BLaER1 (cell line): ENCODE results near the gene C1orf105.
A peak's percentile ranks its signal among the peaks of the same experiment; 100 is the strongest.
"Not testable (repeated sequence)": the region's sequence is repeated elsewhere in the genome, so short reads cannot be mapped to it uniquely, and the experiment has no call there.

Experiments
- H3K27ac ChIP-seq: shearing (Covaris generic); formaldehyde crosslinking; 2 replicates; pipeline ENCODE4 v1.8.1; 2022
- H3K27me3 ChIP-seq: shearing (Covaris generic); formaldehyde crosslinking; 2 replicates; pipeline ENCODE4 v1.8.1; 2022
- H3K36me3 ChIP-seq: shearing (Covaris generic); formaldehyde crosslinking; 2 replicates; pipeline ENCODE4 v1.8.1; 2022
- H3K4me1 ChIP-seq: shearing (Covaris generic); formaldehyde crosslinking; 2 replicates; pipeline ENCODE4 v1.8.1; 2022
- H3K4me2 ChIP-seq: shearing (Covaris generic); formaldehyde crosslinking; 2 replicates; pipeline ENCODE4 v1.8.1; 2022
- H3K4me3 ChIP-seq: shearing (Covaris generic); formaldehyde crosslinking; 2 replicates; pipeline ENCODE4 v1.8.1; 2022
- H3K9ac ChIP-seq: shearing (Covaris generic); formaldehyde crosslinking; 2 replicates; pipeline ENCODE4 v1.8.1; 2022
- H3K9me3 ChIP-seq: shearing (Covaris generic); formaldehyde crosslinking; 2 replicates; pipeline ENCODE4 v1.8.1; 2022
- H4K20me1 ChIP-seq: shearing (Covaris generic); formaldehyde crosslinking; 2 replicates; pipeline ENCODE4 v1.8.1; 2022
- Cebpa-rat ChIP-seq: shearing (Covaris generic); IDR thresholded peaks from 2 replicates; pipeline ENCODE4 v1.8.1; 2022

C1orf105 gene, protein sequence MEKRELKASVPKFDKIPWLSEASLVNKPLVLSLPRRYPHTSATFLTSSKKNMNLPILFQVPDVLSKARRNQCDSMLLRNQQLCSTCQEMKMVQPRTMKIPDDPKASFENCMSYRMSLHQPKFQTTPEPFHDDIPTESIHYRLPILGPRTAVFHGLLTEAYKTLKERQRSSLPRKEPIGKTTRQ

DNA sequence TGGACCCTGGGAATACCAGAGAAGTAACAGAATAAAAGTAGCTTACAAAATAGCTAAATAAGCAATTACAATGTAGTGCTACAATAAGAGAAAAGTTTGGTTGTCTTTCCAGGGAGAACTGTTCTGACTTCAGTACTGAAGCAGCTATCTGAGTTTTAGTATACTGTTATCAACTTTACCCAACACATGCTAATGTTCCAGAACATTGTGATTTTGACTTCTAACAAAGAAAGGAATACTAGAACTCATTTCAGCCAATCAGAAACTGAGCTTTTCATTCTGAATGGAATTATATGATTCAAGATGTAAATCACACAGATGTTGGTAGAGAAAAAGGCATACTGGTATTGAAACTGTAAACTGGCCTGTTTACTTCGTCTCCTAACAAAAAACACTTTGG is at the start of gene C1orf105:
Gene C1orf105, plus strand, starts transcription at position 301 of the 400 bp plus-strand sequence. CDS start 201 bp downstream, outside the sequence.
- Histone ChIP-seq H3K27me3 (no peaks in the 10 kb centered on the region), H3K9ac (no peak within 1 kb of the TSS), H3K4me2 (no peak within 1 kb of the TSS), H3K27ac (no peak within 1 kb of the TSS), H3K4me3 (no peak within 1 kb of the TSS), H3K9me3 (no peaks in the 10 kb centered on the region), H3K36me3 (no peaks in the 10 kb centered on the region), H4K20me1 (0 out of 2 replicates have a peak, but pooled peaks cover 4% of the 10 kb centered on the region), H3K4me1 (no peaks in the 10 kb centered on the region)
- no peak for TF ChIP-seq Cebpa-rat

DNA sequence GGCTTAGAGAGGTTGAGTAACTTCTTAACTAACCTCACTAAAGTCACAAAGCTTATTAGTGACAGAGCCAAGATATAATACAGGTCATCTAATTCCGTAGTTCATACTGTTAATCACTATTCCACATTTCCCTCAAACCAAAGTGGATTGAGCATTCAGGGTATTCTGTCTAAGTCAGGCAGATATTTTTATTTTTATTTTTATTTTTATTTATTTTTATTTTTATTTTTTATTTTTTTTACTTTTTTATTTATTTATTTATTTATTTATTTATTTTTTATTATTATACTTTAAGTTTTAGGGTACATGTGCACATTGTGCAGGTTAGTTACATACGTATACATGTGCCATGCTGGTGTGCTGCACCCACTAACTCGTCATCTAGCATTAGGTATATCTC is 48.8 kb upstream of the C1orf105 start:
- Histone ChIP-seq H3K4me1 (peaks cover 22% of the 10 kb centered on the region), H3K9me3 (peaks cover 14% of the 10 kb centered on the region)
- not testable (repeated sequence) for H3K36me3 ChIP-seq, H3K27me3 ChIP-seq, H3K4me3 ChIP-seq, H3K4me2 ChIP-seq, H3K27ac ChIP-seq, H4K20me1 ChIP-seq, H3K9ac ChIP-seq

- no peak for TF ChIP-seq Cebpa-rat
- no peaks in the 10 kb centered on the region for H4K20me1 ChIP-seq
- no peaks in the 10 kb centered on the region for H3K36me3 ChIP-seq
- no peak overlapping the region for H3K27ac ChIP-seq
- H3K4me1 ChIP-seq = peaks cover 44% of the 10 kb centered on the region
- H3K4me3 ChIP-seq = no peak overlapping the region
- no peak overlapping the region for H3K4me2 ChIP-seq
- H3K27me3 ChIP-seq = no peaks in the 10 kb centered on the region
- H3K9me3 ChIP-seq = no peaks in the 10 kb centered on the region
- no peak overlapping the region for H3K9ac ChIP-seq
Measured at GRCh38 chr1:172373864-172374263, 46.6 kb upstream of the C1orf105 start.

GRCh38 chr1:172375211-172375631 is 45.3 kb upstream of the C1orf105 start:
- H3K27me3 ChIP-seq = no peaks in the 10 kb centered on the region
- H3K4me1 ChIP-seq = peaks cover 55% of the 10 kb centered on the region
- no peaks in the 10 kb centered on the region for H4K20me1 ChIP-seq
- no peak for TF ChIP-seq Cebpa-rat
- H3K36me3 ChIP-seq = no peaks in the 10 kb centered on the region
- peak overlapping the region; percentile 56 for H3K4me2 ChIP-seq
- no peak overlapping the region for H3K9ac ChIP-seq
- no peak overlapping the region for H3K27ac ChIP-seq
- no peaks in the 10 kb centered on the region for H3K9me3 ChIP-seq
- no peak overlapping the region for H3K4me3 ChIP-seq

- peak overlapping the region; percentile 56 for H3K4me2 ChIP-seq
- no peak for TF ChIP-seq Cebpa-rat
- H3K27ac ChIP-seq = 0 out of 2 replicates have a peak overlapping the region, but pooled peaks have one; percentile 37
- no peaks in the 10 kb centered on the region for H3K27me3 ChIP-seq
- peak overlapping the region; percentile 12; the same call in 1 of the 2 replicates for H3K4me3 ChIP-seq
- no peaks in the 10 kb centered on the region for H4K20me1 ChIP-seq
- peaks cover 67% of the 10 kb centered on the region for H3K4me1 ChIP-seq
- no peaks in the 10 kb centered on the region for H3K36me3 ChIP-seq
- no peaks in the 10 kb centered on the region for H3K9me3 ChIP-seq
- H3K9ac ChIP-seq = no peak overlapping the region
Measured at GRCh38 chr1:172376431-172376830, 44.1 kb upstream of the C1orf105 start.

- Histone ChIP-seq H3K4me1 (peaks cover 79% of the 10 kb centered on the region), H3K9me3 (no peaks in the 10 kb centered on the region), H3K36me3 (no peaks in the 10 kb centered on the region), H4K20me1 (no peaks in the 10 kb centered on the region), H3K27me3 (no peaks in the 10 kb centered on the region), H3K27ac (no peak overlapping the region), H3K4me3 (no peak overlapping the region), H3K4me2 (peak overlapping the region; percentile 13; the same call in 1 of the 2 replicates), H3K9ac (no peak overlapping the region)
- no peak for TF ChIP-seq Cebpa-rat
Measured at GRCh38 chr1:172377565-172377964, 42.9 kb upstream of the C1orf105 start.

- Histone ChIP-seq H3K4me3 (no peak overlapping the region), H3K9ac (no peak overlapping the region), H3K36me3 (no peaks in the 10 kb centered on the region), H3K27me3 (no peaks in the 10 kb centered on the region), H3K9me3 (no peaks in the 10 kb centered on the region), H3K4me1 (peaks cover 86% of the 10 kb centered on the region), H3K27ac (no peak overlapping the region), H3K4me2 (0 out of 2 replicates have a peak overlapping the region, but pooled peaks have one; percentile 13), H4K20me1 (no peaks in the 10 kb centered on the region)
- TF ChIP-seq Cebpa-rat = no peak
Measured at GRCh38 chr1:172378109-172378760, 42.2 kb upstream of the C1orf105 start.

- H4K20me1 ChIP-seq = no peaks in the 10 kb centered on the region
- peak overlapping the region; percentile 36; the same call in 1 of the 2 replicates for H3K4me3 ChIP-seq
- TF ChIP-seq Cebpa-rat = no peak
- peaks cover 82% of the 10 kb centered on the region for H3K4me1 ChIP-seq
- peak overlapping the region; percentile 65 for H3K4me2 ChIP-seq
- H3K27ac ChIP-seq = peak overlapping the region; percentile 65
- no peaks in the 10 kb centered on the region for H3K36me3 ChIP-seq
- H3K9ac ChIP-seq = peak overlapping the region; percentile 56
- no peaks in the 10 kb centered on the region for H3K9me3 ChIP-seq
- H3K27me3 ChIP-seq = no peaks in the 10 kb centered on the region
Measured at GRCh38 chr1:172380441-172381244, 39.8 kb upstream of the C1orf105 start.

DNA sequence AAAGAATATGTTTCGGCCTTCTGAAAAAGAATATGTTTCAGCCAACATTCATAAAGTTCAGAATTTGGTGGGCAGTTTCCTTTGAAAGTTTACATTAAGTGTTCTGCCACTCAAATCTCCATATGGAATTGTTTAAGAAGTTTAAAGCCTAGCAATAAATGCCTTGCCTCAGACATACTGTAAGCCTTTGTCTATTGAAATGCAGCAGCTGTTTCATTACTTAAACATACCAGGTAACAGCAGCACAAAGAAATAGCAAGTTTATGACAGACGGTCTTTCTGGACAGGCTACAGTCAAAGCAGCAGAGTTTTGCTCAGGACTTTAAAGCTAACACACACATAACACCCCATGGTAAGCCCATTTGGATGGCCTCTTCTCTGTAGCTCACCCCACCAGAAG is 38.5 kb upstream of the C1orf105 start:
- Histone ChIP-seq H3K27me3 (no peaks in the 10 kb centered on the region), H3K4me3 (no peak overlapping the region), H3K4me2 (no peak overlapping the region), H3K9me3 (no peaks in the 10 kb centered on the region), H3K27ac (peak overlapping the region; percentile 5; the same call in 1 of the 2 replicates), H3K4me1 (peaks cover 69% of the 10 kb centered on the region), H3K9ac (no peak overlapping the region), H4K20me1 (no peaks in the 10 kb centered on the region), H3K36me3 (no peaks in the 10 kb centered on the region)
- TF ChIP-seq Cebpa-rat = no peak
